Ovary (tissue), 9 donors: ENCODE measurements around the gene RNF111. TPM values are rescaled to one million over a fixed set of nuclear protein-coding genes. Genes with fewer than 3 reads are reported as not detected.

Source experiments
- DNase-seq, 5 donors: peaks; one replicate each; pipeline ENCODE4 v3.0.0-alpha.2; 2019 to 2020
- H3K27ac ChIP-seq, 2 donors: fragments of 200-600 bp; one replicate each; pipeline versions ENCODE4 v1.5.1 to v1.8.0; 2019 to 2022
- H3K27me3 ChIP-seq: fragments of 200-600 bp; one replicate; pipeline ENCODE4 v1.8.0; 2022
- H3K36me3 ChIP-seq: fragments of 200-600 bp; sonication (generic); one replicate; pipeline ENCODE4 v1.5.1; 2019
- H3K4me1 ChIP-seq: one replicate; pipeline ENCODE4 v1.8.1; 2013; ENCODE audit warnings: mild to moderate bottlenecking, moderate library complexity; ENCODE audit not compliant: insufficient read depth
- H3K4me3 ChIP-seq: fragments of 200-600 bp; sonication (generic); one replicate; pipeline ENCODE4 v1.5.1; 2017
- H3K9me3 ChIP-seq, 2 donors: fragments of 200-600 bp in 1 of 2; sonication (generic) in 1 of 2; one replicate each; pipeline versions ENCODE4 v1.5.1 to v1.8.1; 2013 to 2019; ENCODE audit warnings: mild to moderate bottlenecking in 1 of 2, moderate library complexity in 1 of 2
- CTCF ChIP-seq, 3 donors: fragments of 450-650 bp in 2 of 3; fragments of 200-600 bp in 1 of 3; IDR thresholded peaks; one replicate each; pipeline versions ENCODE4 v1.5.1 to v1.8.0; 2016 to 2022; ENCODE audit warnings: antibody characterized with exemption in 3 of 3, mild to moderate bottlenecking in 1 of 3
- EP300 ChIP-seq: sonication (generic); formaldehyde crosslinking; IDR thresholded peaks from one replicate; pipeline ENCODE4 v1.6.1; 2017; ENCODE audit warnings: antibody characterized with exemption
- POLR2A ChIP-seq: fragments of 450-650 bp; IDR thresholded peaks from one replicate; pipeline ENCODE4 v1.6.1; 2017; ENCODE audit warnings: antibody characterized with exemption, mild to moderate bottlenecking, moderate library complexity
- WGBS, 3 donors: extraction: QIAGEN DNeasy Blood & Tissue Kit in 1 of 3; methylation state at CpG; one replicate each; pipeline versions ENCODE4 v1.1.5 to v1.1.7; 2013 to 2017; 5-methylcytosine and 5-hydroxymethylcytosine counted together
- intact Hi-C, 4 donors: fragments of 100-400 bp; cut with DNase I; formaldehyde crosslinking; loops; one replicate each; pipeline versions ENCODE4 v1.11.0 to v1.15.1; 2022 to 2023
- polyA plus RNA-seq, 2 donors: library from polyadenylated mRNA; stranded (reverse); fragments of 200-250 nt in 1 of 2; fragments of 350-450 nt in 1 of 2; fragmentation: Illumina TruSeq in 1 of 2; extraction: RNeasy Lipid Tissue Mini Kit (QIAGEN cat#74804) in 1 of 2; gene quantifications; one replicate each; pipeline ENCODE4 v1.2.3, GENCODE V29; 2013 to 2014
- total RNA-seq, 7 donors: library from RNA; depleted of rRNA in 2 of 7; stranded (reverse); fragments of >200 nt in 2 of 7; fragmentation: NEBNext Ultra II Directional in 3 of 7; extraction: Animal tissue kit (Norgen Biotek cat#: 25700) in 3 of 7; gene quantifications; one replicate each; pipeline versions ENCODE4 v1.1.0 to v1.2.4, GENCODE V29; 2016 to 2023
- donor health status: DM: no; HTN: no; CAD: no; lungs with moderate emphysema.
- donor health status: DM: no; HTN: no; CAD: no.
- donor health status: Bipolar disorder and iron deficiency.
- donor health status: DM: yes; HTN: yes; CAD: no.
- donor health status: DM: no; HTN: no; CAD: no.
- donor health status: DM: yes; HTN: yes; CAD: no.

RNF111 gene
- total and polyA plus RNA-seq, 9 donors: 10.1 to 47.5 (median 29.3) TPM

- intact Hi-C loops: no loop called here
- Histone ChIP-seq H3K27ac (no peak overlapping the region), H3K4me3 (no peak overlapping the region), H3K27me3 (no peaks in the 10 kb centered on the region), H3K36me3 (no peaks in the 10 kb centered on the region), H3K4me1 (no peaks in the 10 kb centered on the region), H3K9me3 (no peaks in the 10 kb centered on the region)
- no peak for DNase-seq
- TF ChIP-seq POLR2A (no peak), EP300 (no peak), CTCF (IDR thresholded peaks at IDR 0.05) (no peak)
- 65 to 75% (median 74%) methylated on average over 2 of the region's 2 CpGs for WGBS, 3 donors
Measured at GRCh38 chr15:58983261-58983660, 4.2 kb upstream of the RNF111 start.

- 19 to 25% (median 23%) methylated on average over 4 of the region's 4 CpGs for WGBS, 3 donors
- H3K27me3 ChIP-seq: no peaks in the 10 kb centered on the region
- H3K36me3 ChIP-seq: no peaks in the 10 kb centered on the region
- no peaks in the 10 kb centered on the region for H3K4me1 ChIP-seq
- no peak overlapping the region for H3K4me3 ChIP-seq
- peak in 3 of 5 donors; percentile 24 to 67 (median 24) for DNase-seq
- intact Hi-C loops: loop anchor here in 1 of 4 donors (5.0 kb wide), 1 partner anchor 507 kb away; no protein-coding TSS in a partner anchor
- H3K9me3 ChIP-seq: no peaks in the 10 kb centered on the region
- TF ChIP-seq EP300 (no peak), POLR2A (no peak), CTCF (IDR thresholded peaks at IDR 0.05) (no peak)
- H3K27ac ChIP-seq: no peak overlapping the region
Measured at GRCh38 chr15:58985443-58985842, 2.0 kb upstream of the RNF111 start.

GRCh38 chr15:58987036-58987435 lies 427 bp upstream of the RNF111 start:
- DNase-seq: no peak
- 2 to 10% (median 4%) methylated on average over 9 of the region's 9 CpGs for WGBS, 3 donors
- no peaks in the 10 kb centered on the region for H3K9me3 ChIP-seq
- H3K4me1 ChIP-seq: no peaks in the 10 kb centered on the region
- peak overlapping the region; percentile 77 to 95 for H3K27ac ChIP-seq
- H3K4me3 ChIP-seq: peak overlapping the region; percentile 77
- no peaks in the 10 kb centered on the region for H3K36me3 ChIP-seq
- H3K27me3 ChIP-seq: no peaks in the 10 kb centered on the region
- intact Hi-C loops: loop anchor here in 1 of 4 donors (5.0 kb wide), 1 partner anchor 505 kb away; no protein-coding TSS in a partner anchor
- no peak for TF ChIP-seq EP300

GRCh38 chr15:58988006-58988785 lies 733 bp downstream of the RNF111 start:
- intact Hi-C loops: loop anchor here in 1 of 4 donors (5.0 kb wide), 1 partner anchor 504 kb away; no protein-coding TSS in a partner anchor
- no peaks in the 10 kb centered on the region for H3K27me3 ChIP-seq
- no peak for TF ChIP-seq POLR2A
- TF ChIP-seq CTCF (IDR thresholded peaks at IDR 0.05): no peak
- TF ChIP-seq EP300: no peak
- peak overlapping the region; percentile 77 to 95 for H3K27ac ChIP-seq
- peak; percentile 63 to 80 (median 75) for DNase-seq
- no peaks in the 10 kb centered on the region for H3K36me3 ChIP-seq
- peak overlapping the region; percentile 77 for H3K4me3 ChIP-seq
- H3K9me3 ChIP-seq: no peaks in the 10 kb centered on the region
- H3K4me1 ChIP-seq: no peaks in the 10 kb centered on the region
- 0 to 1% (median 1%) methylated on average over 36 of the region's 36 CpGs for WGBS, 3 donors

- Histone ChIP-seq H3K27me3 (no peaks in the 10 kb centered on the region), H3K27ac (no peak overlapping the region), H3K4me1 (no peaks in the 10 kb centered on the region), H3K9me3 (no peaks in the 10 kb centered on the region), H3K4me3 (no peak overlapping the region), H3K36me3 (no peaks in the 10 kb centered on the region)
- intact Hi-C loops: no loop called here
- TF ChIP-seq POLR2A: no peak
- no peak for TF ChIP-seq EP300
- TF ChIP-seq CTCF (IDR thresholded peaks at IDR 0.05): no peak
- no peak for DNase-seq
- WGBS, 3 donors: 91 to 93% (median 92%) methylated on average over 10 of the region's 10 CpGs
Measured at GRCh38 chr15:58992181-58992580, 4.7 kb downstream of the RNF111 start.
